Hematopoietic multipotent progenitor cell treated with erythropoietin and hydrocortisone succinate and interleukin-3 and kit ligand, for 15 days (in vitro differentiated cells): Measurements from ENCODE around the gene CNTN6.

Experiments used
- DNase-seq: peaks from one replicate; pipeline ENCODE4 v3.0.0-alpha.2; 2015; ENCODE audit warnings: low spot score

Gene CNTN6

GRCh38 chr3:1179146-1179545, 86.3 kb downstream of the CNTN6 start:
- DNase-seq: no peak

- DNase-seq: no peak
These were observed 90.7 kb downstream of the CNTN6 start for GRCh38 chr3:1183320-1184048.

- no peak for DNase-seq
These were observed 97.7 kb downstream of the CNTN6 start for GRCh38 chr3:1190569-1190968.

- DNase-seq: no peak
These were observed 98.2 kb downstream of the CNTN6 start for GRCh38 chr3:1191026-1191425.

- no peak for DNase-seq
These were observed 103.1 kb downstream of the CNTN6 start for GRCh38 chr3:1195947-1196346.

GRCh38 chr3:1197051-1197450, 104.2 kb downstream of the CNTN6 start:
- DNase-seq: no peak

GRCh38 chr3:1200371-1200770, 107.5 kb downstream of the CNTN6 start:
- DNase-seq: no peak

- no peak for DNase-seq
These were observed 115.1 kb downstream of the CNTN6 start for GRCh38 chr3:1207904-1208303.

GRCh38 chr3:1214933-1215332, 122.1 kb downstream of the CNTN6 start:
- no peak for DNase-seq

- DNase-seq: no peak
These were observed 124.0 kb downstream of the CNTN6 start for GRCh38 chr3:1216856-1217255.

- DNase-seq: no peak
These were observed 134.3 kb downstream of the CNTN6 start for GRCh38 chr3:1227111-1227510.

GRCh38 chr3:1228289-1228688, 135.5 kb downstream of the CNTN6 start:
- DNase-seq: no peak

- no peak for DNase-seq
These were observed 138.1 kb downstream of the CNTN6 start for GRCh38 chr3:1230920-1231319.

GRCh38 chr3:1232276-1232675, 139.5 kb downstream of the CNTN6 start:
- DNase-seq: no peak

GRCh38 chr3:1235526-1236120, 142.8 kb downstream of the CNTN6 start:
- DNase-seq: no peak

GRCh38 chr3:1251282-1252060, 158.6 kb downstream of the CNTN6 start:
- DNase-seq: no peak

- DNase-seq: no peak
These were observed 159.2 kb downstream of the CNTN6 start for GRCh38 chr3:1252061-1252430.

- DNase-seq: no peak
These were observed 169.4 kb downstream of the CNTN6 start for GRCh38 chr3:1262246-1262645.

- no peak for DNase-seq
These were observed 170.3 kb downstream of the CNTN6 start for GRCh38 chr3:1263121-1263520.

GRCh38 chr3:1269808-1270207, 177.0 kb downstream of the CNTN6 start:
- no peak for DNase-seq

- no peak for DNase-seq
These were observed 179.9 kb downstream of the CNTN6 start for GRCh38 chr3:1272546-1273265.

GRCh38 chr3:1275495-1275894, 182.7 kb downstream of the CNTN6 start:
- no peak for DNase-seq

- no peak for DNase-seq
These were observed 195.0 kb downstream of the CNTN6 start for GRCh38 chr3:1287815-1288214.
